Neural progenitor cell (in vitro differentiated cells): ENCODE results near the gene FAT4.

Source experiments
- EZH2 ChIP-seq: fragments of 200-600 bp; sonication (generic); IDR thresholded peaks from 2 replicates; pipeline ENCODE4 v1.6.1; 2017; ENCODE audit warnings: antibody characterized with exemption, mild to moderate bottlenecking, moderate library complexity
- TF ChIP-seq, protein P1 (sequence below): fragments of 200-600 bp; sonication (generic); IDR thresholded peaks from 2 replicates; pipeline ENCODE4 v1.5.1; 2017; ENCODE audit warnings: antibody characterized with exemption, mild to moderate bottlenecking

DNA sequence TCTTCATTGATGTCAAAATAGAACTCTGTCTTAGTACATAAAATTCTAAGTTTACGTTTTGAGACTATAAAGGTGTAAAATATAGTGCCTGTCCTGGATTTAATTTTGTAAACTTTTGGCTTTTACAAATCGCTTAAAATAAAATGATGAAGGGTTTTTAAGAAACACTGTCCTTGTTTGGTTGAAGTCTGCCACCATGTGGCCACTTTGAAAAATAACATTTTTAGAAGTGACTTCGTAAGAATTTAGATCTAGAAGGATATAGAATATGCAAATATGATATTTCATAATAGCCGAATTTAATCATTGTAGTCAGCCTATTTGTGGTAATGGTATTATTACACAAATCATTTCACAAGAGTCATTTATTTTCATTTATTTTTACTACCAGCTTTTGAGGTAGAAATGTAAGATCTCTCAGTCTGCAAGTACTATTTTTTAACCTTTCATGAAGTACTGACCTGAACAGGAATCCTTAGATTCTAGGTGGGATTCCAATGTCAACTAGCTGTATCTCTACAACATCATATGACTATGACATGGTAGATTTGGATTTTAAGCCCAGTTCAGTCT lies 31.0 kb upstream of the FAT4 start:
- TF ChIP-seq, protein P1, sequence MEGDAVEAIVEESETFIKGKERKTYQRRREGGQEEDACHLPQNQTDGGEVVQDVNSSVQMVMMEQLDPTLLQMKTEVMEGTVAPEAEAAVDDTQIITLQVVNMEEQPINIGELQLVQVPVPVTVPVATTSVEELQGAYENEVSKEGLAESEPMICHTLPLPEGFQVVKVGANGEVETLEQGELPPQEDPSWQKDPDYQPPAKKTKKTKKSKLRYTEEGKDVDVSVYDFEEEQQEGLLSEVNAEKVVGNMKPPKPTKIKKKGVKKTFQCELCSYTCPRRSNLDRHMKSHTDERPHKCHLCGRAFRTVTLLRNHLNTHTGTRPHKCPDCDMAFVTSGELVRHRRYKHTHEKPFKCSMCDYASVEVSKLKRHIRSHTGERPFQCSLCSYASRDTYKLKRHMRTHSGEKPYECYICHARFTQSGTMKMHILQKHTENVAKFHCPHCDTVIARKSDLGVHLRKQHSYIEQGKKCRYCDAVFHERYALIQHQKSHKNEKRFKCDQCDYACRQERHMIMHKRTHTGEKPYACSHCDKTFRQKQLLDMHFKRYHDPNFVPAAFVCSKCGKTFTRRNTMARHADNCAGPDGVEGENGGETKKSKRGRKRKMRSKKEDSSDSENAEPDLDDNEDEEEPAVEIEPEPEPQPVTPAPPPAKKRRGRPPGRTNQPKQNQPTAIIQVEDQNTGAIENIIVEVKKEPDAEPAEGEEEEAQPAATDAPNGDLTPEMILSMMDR = peak; percentile 87
- TF ChIP-seq EZH2 = no peak
